Astrocyte (in vitro differentiated cells and primary cell): ENCODE results near the gene PLCG2.

Source experiments
- CTCF ChIP-seq: IDR thresholded peaks from 2 replicates; pipeline ENCODE4 v1.5.1; 2011; ENCODE audit warnings: low read depth, mild to moderate bottlenecking, inconsistent platforms, low read length, moderate library complexity; ENCODE audit not compliant: insufficient read depth
- EZH2 ChIP-seq: IDR thresholded peaks from 2 replicates; pipeline ENCODE4 v1.6.1; 2012; ENCODE audit warnings: mild to moderate bottlenecking, low read length, inconsistent platforms; ENCODE audit not compliant: insufficient read depth

GRCh38 chr16:81790277-81790676, 11.2 kb downstream of the PLCG2 start:
- TF ChIP-seq CTCF = no peak
- no peak for TF ChIP-seq EZH2
